OCI-LY7 (cell line): Measurements from ENCODE around the gene SLC39A3. TPM values are rescaled to one million over a fixed set of nuclear protein-coding genes. Genes with fewer than 3 reads are reported as not detected.

ENCODE experiments used
- BruUV-seq: library from RNA; stranded (reverse); fragments of 400-500 nt; replicated peaks from 2 replicates; lab custom pipeline; 2021; lab: Mats Ljungman, UMichigan
- CTCF ChIA-PET: fragments of 300-600 bp; sonication (Branson Sonifier 250); formaldehyde crosslinking; loops from one replicate; lab custom pipeline; 2022; ENCODE audit warnings: antibody characterized with exemption; ENCODE audit not compliant: unreplicated experiment; lab: Charles Lee
- POLR2A ChIA-PET: fragments of 300-600 bp; sonication (Branson Sonifier 250); formaldehyde crosslinking; loops from one replicate; lab custom pipeline; 2022; ENCODE audit warnings: antibody characterized with exemption; lab: Charles Lee
- DNase-seq: peaks from one replicate; pipeline ENCODE4 v3.0.0-alpha.2; 2015; ENCODE audit warnings: low spot score
- H2AFZ ChIP-seq: fragments of 200-600 bp; sonication (generic), shearing (Covaris generic); 2 replicates; pipeline ENCODE4 v1.6.1; 2014; ENCODE audit warnings: mild to moderate bottlenecking, antibody characterized with exemption, low read length, moderate library complexity
- H3K27ac ChIP-seq: fragments of 200-600 bp; sonication (generic); 2 replicates; pipeline ENCODE4 v1.5.1; 2014; ENCODE audit warnings: mixed run types, low read depth, mild to moderate bottlenecking, moderate library complexity, low read length, inconsistent platforms; ENCODE audit not compliant: poor library complexity, severe bottlenecking
- H3K36me3 ChIP-seq: fragments of 200-600 bp; sonication (generic); 2 replicates; pipeline ENCODE4 v1.6.1; 2014; ENCODE audit warnings: mild to moderate bottlenecking, antibody characterized with exemption, low read length, moderate library complexity, mixed read lengths; ENCODE audit not compliant: insufficient read depth
- H3K4me1 ChIP-seq: fragments of 200-600 bp; sonication (generic); 2 replicates; pipeline ENCODE4 v1.5.1; 2014; ENCODE audit warnings: mild to moderate bottlenecking, low read length; ENCODE audit not compliant: insufficient read depth, poor library complexity, severe bottlenecking
- H3K4me2 ChIP-seq: fragments of 200-600 bp; sonication (generic); 2 replicates; pipeline ENCODE4 v1.6.1; 2014; ENCODE audit warnings: mild to moderate bottlenecking, low read length
- H3K4me3 ChIP-seq: fragments of 200-600 bp; sonication (generic); 2 replicates; pipeline ENCODE4 v1.5.1; 2014; ENCODE audit warnings: mild to moderate bottlenecking, low read depth, low read length; ENCODE audit not compliant: poor library complexity, severe bottlenecking
- H3K79me2 ChIP-seq: fragments of 200-600 bp; sonication (generic); 2 replicates; pipeline ENCODE4 v1.6.1; 2016; ENCODE audit warnings: low read depth, mild to moderate bottlenecking, low read length, moderate library complexity, mixed read lengths; ENCODE audit not compliant: insufficient read depth
- H3K9me2 ChIP-seq: fragments of 200-600 bp; sonication (generic); 2 replicates; pipeline ENCODE4 v1.6.1; 2016; ENCODE audit warnings: mild to moderate bottlenecking, low read length, mixed read lengths; ENCODE audit not compliant: insufficient read depth
- H3K9me3 ChIP-seq: fragments of 200-600 bp; sonication (generic); 2 replicates; pipeline ENCODE4 v1.6.1; 2014; ENCODE audit warnings: mild to moderate bottlenecking, mixed run types, low read length, mixed read lengths
- H4K20me1 ChIP-seq: fragments of 200-600 bp; sonication (generic); 2 replicates; pipeline ENCODE4 v1.6.1; 2014; ENCODE audit warnings: mild to moderate bottlenecking, antibody characterized with exemption, low read length, moderate library complexity, mixed read lengths; ENCODE audit not compliant: insufficient read depth
- EZH2phosphoT487 ChIP-seq: fragments of 200-600 bp; sonication (generic); IDR thresholded peaks from 2 replicates; pipeline ENCODE4 v1.6.1; 2018; ENCODE audit warnings: low read depth, borderline replicate concordance, mild to moderate bottlenecking, mixed run types, antibody characterized with exemption, low read length, moderate library complexity, mixed read lengths
- intact Hi-C: fragments of 100-400 bp; cut with micrococcal nuclease; formaldehyde crosslinking; loops from one replicate; pipeline ENCODE4 v1.10.0; 2022; ENCODE audit not compliant: unreplicated experiment
- total RNA-seq, 2 experiments: library from RNA; depleted of rRNA in 1 of 2; stranded (reverse); fragments of >200 nt in 1 of 2; shearing (Covaris generic) in 1 of 2; gene quantifications; 2 replicates each; pipeline ENCODE4 v1.2.3, GENCODE V29; 2014 to 2022
- TF ChIP-seq, protein P1 (sequence below): fragments of 200-600 bp; sonication (generic); conservative IDR thresholded peaks from 2 replicates; pipeline ENCODE4 v1.5.1; 2014; ENCODE audit warnings: mild to moderate bottlenecking, antibody characterized with exemption, low read length, moderate library complexity, mixed read lengths

Gene SLC39A3
- total RNA-seq, 2 experiments from 2014 or later: 45.6 to 46.8 TPM

- no peaks in the 10 kb centered on the region for H3K9me2 ChIP-seq
- H3K79me2 ChIP-seq: peaks cover 5% of the 10 kb centered on the region; the same call in 1 of the 2 replicates
- no peak overlapping the region for H3K4me3 ChIP-seq
- no peaks in the 10 kb centered on the region for H4K20me1 ChIP-seq
- BruUV-seq: no TSS peak
- peaks cover 23% of the 10 kb centered on the region for H3K4me1 ChIP-seq
- no peak overlapping the region for H2AFZ ChIP-seq
- ChIA-PET CTCF (no interaction called here), POLR2A (no interaction called here)
- no peak for DNase-seq
- no peaks in the 10 kb centered on the region for H3K36me3 ChIP-seq
- H3K27ac ChIP-seq: no peak overlapping the region
- no peaks in the 10 kb centered on the region for H3K9me3 ChIP-seq
- TF ChIP-seq, protein P1, sequence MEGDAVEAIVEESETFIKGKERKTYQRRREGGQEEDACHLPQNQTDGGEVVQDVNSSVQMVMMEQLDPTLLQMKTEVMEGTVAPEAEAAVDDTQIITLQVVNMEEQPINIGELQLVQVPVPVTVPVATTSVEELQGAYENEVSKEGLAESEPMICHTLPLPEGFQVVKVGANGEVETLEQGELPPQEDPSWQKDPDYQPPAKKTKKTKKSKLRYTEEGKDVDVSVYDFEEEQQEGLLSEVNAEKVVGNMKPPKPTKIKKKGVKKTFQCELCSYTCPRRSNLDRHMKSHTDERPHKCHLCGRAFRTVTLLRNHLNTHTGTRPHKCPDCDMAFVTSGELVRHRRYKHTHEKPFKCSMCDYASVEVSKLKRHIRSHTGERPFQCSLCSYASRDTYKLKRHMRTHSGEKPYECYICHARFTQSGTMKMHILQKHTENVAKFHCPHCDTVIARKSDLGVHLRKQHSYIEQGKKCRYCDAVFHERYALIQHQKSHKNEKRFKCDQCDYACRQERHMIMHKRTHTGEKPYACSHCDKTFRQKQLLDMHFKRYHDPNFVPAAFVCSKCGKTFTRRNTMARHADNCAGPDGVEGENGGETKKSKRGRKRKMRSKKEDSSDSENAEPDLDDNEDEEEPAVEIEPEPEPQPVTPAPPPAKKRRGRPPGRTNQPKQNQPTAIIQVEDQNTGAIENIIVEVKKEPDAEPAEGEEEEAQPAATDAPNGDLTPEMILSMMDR: no peak
- no peak for TF ChIP-seq EZH2phosphoT487
- intact Hi-C loops: loop anchor here (10.0 kb wide), 1 partner anchor 269 kb away; the partner anchor contains the start of gene GADD45B
- H3K4me2 ChIP-seq: no peak overlapping the region
Measured at GRCh38 chr19:2744113-2744512, 4.3 kb upstream of the SLC39A3 start.

DNA sequence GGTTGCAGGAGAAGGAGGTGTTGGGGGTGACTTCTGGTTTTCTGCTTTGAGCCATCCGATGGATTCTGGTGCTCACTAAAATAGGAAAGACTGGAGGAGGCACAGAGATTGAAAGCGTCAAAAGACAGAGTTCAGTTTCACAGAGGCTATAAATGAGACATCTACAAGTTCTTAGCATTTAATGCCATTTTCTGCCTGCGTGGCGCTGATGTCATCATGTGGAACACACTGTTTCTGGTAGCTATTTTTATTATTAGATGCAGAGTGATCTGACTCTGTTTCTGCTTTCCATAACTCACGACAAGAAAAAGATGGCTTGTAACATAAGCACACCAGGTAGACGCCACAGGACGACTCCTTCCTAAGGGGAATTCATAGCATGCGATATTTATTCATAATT is 3.3 kb upstream of the SLC39A3 start:
- Histone ChIP-seq H3K79me2 (peaks cover 7% of the 10 kb centered on the region; the same call in 1 of the 2 replicates), H3K27ac (no peak overlapping the region), H3K4me3 (no peak overlapping the region), H3K4me2 (no peak overlapping the region), H3K9me2 (no peaks in the 10 kb centered on the region), H4K20me1 (no peaks in the 10 kb centered on the region), H2AFZ (no peak overlapping the region), H3K4me1 (peaks cover 13% of the 10 kb centered on the region), H3K36me3 (no peaks in the 10 kb centered on the region), H3K9me3 (no peaks in the 10 kb centered on the region)
- ChIA-PET POLR2A (no interaction called here), CTCF (interaction anchor here (0.6 kb wide), 1 partner anchor 82 kb away, joined by 3 read pairs; no protein-coding TSS in a partner anchor)
- intact Hi-C loops: loop anchor here (10.0 kb wide), 1 partner anchor 268 kb away; the partner anchor contains the start of gene GADD45B
- BruUV-seq: no TSS peak
- no peak for TF ChIP-seq EZH2phosphoT487
- TF ChIP-seq, protein P1: no peak
- no peak for DNase-seq

DNA sequence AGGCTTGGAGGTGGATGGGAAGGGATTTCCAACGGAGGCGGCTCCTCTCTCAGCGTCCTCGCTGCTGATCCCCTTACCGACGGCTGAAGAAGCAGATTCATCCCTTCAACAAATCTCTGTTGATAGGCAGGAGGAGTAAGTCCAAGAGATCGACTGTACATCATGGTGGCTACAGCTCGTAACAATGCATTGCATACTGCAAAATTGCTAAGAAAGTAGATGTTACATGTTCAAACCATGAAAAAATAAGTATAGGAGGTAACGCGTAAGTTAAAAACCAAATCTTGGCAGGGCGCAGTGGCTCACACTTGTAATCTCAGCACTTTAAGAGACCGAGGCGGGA is 468 bp upstream of the SLC39A3 start:
- POLR2A ChIA-PET: no interaction called here
- H3K9me2 ChIP-seq: no peaks in the 10 kb centered on the region
- peaks cover 20% of the 10 kb centered on the region for H3K36me3 ChIP-seq
- no peak for DNase-seq
- H3K27ac ChIP-seq: no peak overlapping the region
- H3K4me3 ChIP-seq: peak overlapping the region; percentile 93
- peaks cover 7% of the 10 kb centered on the region; the same call in 1 of the 2 replicates for H3K79me2 ChIP-seq
- H3K9me3 ChIP-seq: no peaks in the 10 kb centered on the region
- no TSS peak for BruUV-seq
- TF ChIP-seq, protein P1: no peak
- no peak for TF ChIP-seq EZH2phosphoT487
- peaks cover 9% of the 10 kb centered on the region for H3K4me1 ChIP-seq
- peak overlapping the region; percentile 66 for H3K4me2 ChIP-seq
- CTCF ChIA-PET: no interaction called here
- H2AFZ ChIP-seq: peak overlapping the region; percentile 65; the same call in 1 of the 2 replicates
- H4K20me1 ChIP-seq: no peaks in the 10 kb centered on the region
- intact Hi-C loops: loop anchor here (10.0 kb wide), 1 partner anchor 265 kb away; the partner anchor contains the start of gene GADD45B
